DOHH2 (cell line): ENCODE measurements around the gene PLCXD1.

ENCODE experiments used
- H3F3A ChIP-seq: fragments of 200-600 bp; sonication (generic), shearing (Covaris generic); 2 replicates; pipeline ENCODE4 v1.6.0; 2016; ENCODE audit warnings: antibody characterized with exemption, mild to moderate bottlenecking; ENCODE audit not compliant: control insufficient read depth, insufficient read depth
- H3K27ac ChIP-seq: fragments of 200-600 bp; sonication (generic); 2 replicates; pipeline ENCODE4 v1.5.1; 2014; ENCODE audit warnings: low read depth, mild to moderate bottlenecking, low read length, moderate library complexity
- H3K27me3 ChIP-seq: fragments of 200-600 bp; sonication (generic); 2 replicates; pipeline ENCODE4 v1.6.1; 2014; ENCODE audit warnings: mild to moderate bottlenecking, low read length, mixed read lengths; ENCODE audit not compliant: control insufficient read depth
- H3K36me3 ChIP-seq: fragments of 200-600 bp; sonication (generic); 2 replicates; pipeline ENCODE4 v1.6.1; 2014; ENCODE audit warnings: mild to moderate bottlenecking, low read length, moderate library complexity, mixed read lengths; ENCODE audit not compliant: control insufficient read depth
- H3K4me1 ChIP-seq: fragments of 200-600 bp; sonication (generic); 2 replicates; pipeline ENCODE4 v1.6.1; 2014; ENCODE audit warnings: mild to moderate bottlenecking, low read length, mixed read lengths; ENCODE audit not compliant: control insufficient read depth
- H3K4me2 ChIP-seq: fragments of 200-600 bp; sonication (generic); 2 replicates; pipeline ENCODE4 v1.6.0; 2014; ENCODE audit warnings: mild to moderate bottlenecking, low read length, moderate library complexity
- H3K4me3 ChIP-seq: fragments of 200-600 bp; sonication (generic); 2 replicates; pipeline ENCODE4 v1.5.1; 2014; ENCODE audit warnings: mild to moderate bottlenecking, low read length, mixed read lengths
- H3K79me2 ChIP-seq: fragments of 200-600 bp; sonication (generic); 2 replicates; pipeline ENCODE4 v1.6.1; 2014; ENCODE audit warnings: mild to moderate bottlenecking, low read length, mixed read lengths; ENCODE audit not compliant: control insufficient read depth
- H3K9me2 ChIP-seq: fragments of 200-600 bp; sonication (generic); replicated peaks from 2 replicates; pipeline ENCODE4 v1.6.1; 2014; ENCODE audit warnings: mild to moderate bottlenecking, low read length, mixed read lengths; ENCODE audit not compliant: control insufficient read depth
- H3K9me3 ChIP-seq: fragments of 200-600 bp; sonication (generic); 2 replicates; pipeline ENCODE4 v1.6.1; 2014; ENCODE audit warnings: antibody characterized with exemption, low read length, mixed read lengths; ENCODE audit not compliant: control insufficient read depth, insufficient read depth
- H4K20me1 ChIP-seq: fragments of 200-600 bp; sonication (generic); 2 replicates; pipeline ENCODE4 v1.6.0; 2014; ENCODE audit warnings: low read depth, mild to moderate bottlenecking, antibody characterized with exemption, low read length, moderate library complexity; ENCODE audit not compliant: control insufficient read depth, insufficient read depth
- CTCF ChIP-seq: fragments of 200-600 bp; sonication (generic); IDR thresholded peaks from one replicate; pipeline ENCODE4 v1.5.1; 2014; ENCODE audit warnings: antibody characterized with exemption, mild to moderate bottlenecking, low read depth, low read length; ENCODE audit not compliant: poor library complexity, severe bottlenecking
- EZH2phosphoT487 ChIP-seq: fragments of 200-600 bp; sonication (generic); IDR thresholded peaks from 2 replicates; pipeline ENCODE4 v1.6.1; 2017; ENCODE audit warnings: borderline replicate concordance, mild to moderate bottlenecking, antibody characterized with exemption, low read length, moderate library complexity, mixed read lengths

The PLCXD1 gene

GRCh38 chrX:288561-288991 lies 7.4 kb downstream of the PLCXD1 start:
- Histone ChIP-seq H3K27ac (no peak overlapping the region), H3K4me1 (peaks cover 15% of the 10 kb centered on the region), H3K36me3 (peaks cover 85% of the 10 kb centered on the region), H3K4me3 (no peak overlapping the region), H3K79me2 (peaks cover 50% of the 10 kb centered on the region), H3F3A (peaks cover 7% of the 10 kb centered on the region), H3K4me2 (no peak overlapping the region), H3K9me3 (no peaks in the 10 kb centered on the region), H3K27me3 (no peaks in the 10 kb centered on the region), H4K20me1 (peaks cover 5% of the 10 kb centered on the region), H3K9me2 (no peaks in the 10 kb centered on the region)
- TF ChIP-seq EZH2phosphoT487, result no peak
- TF ChIP-seq CTCF, result no peak

- H3K27ac ChIP-seq, result no peak overlapping the region
- H3K4me3 ChIP-seq, result no peak overlapping the region
- no peaks in the 10 kb centered on the region for H3K27me3 ChIP-seq
- H3K4me2 ChIP-seq, result no peak overlapping the region
- no peaks in the 10 kb centered on the region for H3K9me2 ChIP-seq
- H3K36me3 ChIP-seq, result peaks cover 79% of the 10 kb centered on the region
- no peaks in the 10 kb centered on the region; the same call in 1 of the 2 replicates for H4K20me1 ChIP-seq
- H3K9me3 ChIP-seq, result no peaks in the 10 kb centered on the region
- H3K4me1 ChIP-seq, result peaks cover 5% of the 10 kb centered on the region; the same call in 1 of the 2 replicates
- TF ChIP-seq CTCF (no peak), EZH2phosphoT487 (no peak)
- H3F3A ChIP-seq, result no peaks in the 10 kb centered on the region
- H3K79me2 ChIP-seq, result peaks cover 30% of the 10 kb centered on the region
These were observed 9.4 kb downstream of the PLCXD1 start for GRCh38 chrX:290476-291166.

GRCh38 chrX:291411-291901 lies 10.3 kb downstream of the PLCXD1 start:
- TF ChIP-seq EZH2phosphoT487 (no peak), CTCF (no peak)
- Histone ChIP-seq H3K27me3 (no peaks in the 10 kb centered on the region), H3F3A (0 out of 2 replicates have a peak, but pooled peaks cover 2% of the 10 kb centered on the region), H3K4me3 (no peak overlapping the region), H4K20me1 (no peaks in the 10 kb centered on the region; the same call in 1 of the 2 replicates), H3K79me2 (peaks cover 21% of the 10 kb centered on the region), H3K4me2 (no peak overlapping the region), H3K9me2 (no peaks in the 10 kb centered on the region), H3K36me3 (peaks cover 75% of the 10 kb centered on the region), H3K9me3 (no peaks in the 10 kb centered on the region), H3K4me1 (peaks cover 3% of the 10 kb centered on the region; the same call in 1 of the 2 replicates), H3K27ac (no peak overlapping the region)
